SKM-1 (cell line): ENCODE data around the gene OTUB2.

Experiments
- DNase-seq: peaks from one replicate; lab custom pipeline; 2025; ENCODE audit not compliant: unreplicated experiment; lab: John Stamatoyannopoulos, UW

Gene OTUB2

DNA sequence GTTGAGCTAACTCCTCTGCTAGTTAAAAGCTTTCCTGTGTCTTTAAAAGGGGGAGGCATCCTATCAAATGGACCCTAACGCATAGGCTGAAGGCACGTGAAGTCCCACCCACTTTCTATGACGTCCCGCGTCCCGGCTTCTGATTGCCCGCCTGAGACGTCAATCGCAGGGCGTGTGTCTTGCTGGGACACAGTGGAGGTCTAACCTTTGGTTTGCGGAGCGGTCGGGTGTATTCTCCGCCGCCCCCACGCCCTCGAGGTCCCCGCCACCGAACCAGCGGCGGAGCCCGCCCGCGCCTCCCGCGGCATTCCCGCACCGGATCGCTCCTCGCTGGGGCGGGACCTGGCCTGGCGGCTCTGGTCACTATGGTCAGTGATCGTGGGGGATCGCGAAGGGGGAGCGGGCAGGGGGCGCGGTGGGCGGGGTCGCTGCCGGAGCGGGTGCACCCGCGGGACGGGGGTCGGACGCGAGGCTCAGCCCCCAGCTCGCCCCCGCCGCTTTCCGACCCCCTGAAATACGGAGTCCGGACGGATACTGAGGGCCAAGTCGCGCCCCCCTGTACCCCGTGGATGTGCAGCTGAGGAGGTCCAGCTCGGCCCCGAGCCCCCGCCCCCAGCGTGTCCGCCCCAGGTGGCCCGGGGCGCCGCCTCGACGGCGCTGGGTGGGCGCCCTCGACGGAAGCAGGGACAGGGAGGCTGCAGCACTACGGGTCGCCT lies at the start of gene OTUB2:
Gene OTUB2 (plus strand): TSS at position 168 of the 716 bp plus-strand sequence. CDS start 198 bp downstream, at position 366.
- DNase-seq = peak; percentile 63

DNA sequence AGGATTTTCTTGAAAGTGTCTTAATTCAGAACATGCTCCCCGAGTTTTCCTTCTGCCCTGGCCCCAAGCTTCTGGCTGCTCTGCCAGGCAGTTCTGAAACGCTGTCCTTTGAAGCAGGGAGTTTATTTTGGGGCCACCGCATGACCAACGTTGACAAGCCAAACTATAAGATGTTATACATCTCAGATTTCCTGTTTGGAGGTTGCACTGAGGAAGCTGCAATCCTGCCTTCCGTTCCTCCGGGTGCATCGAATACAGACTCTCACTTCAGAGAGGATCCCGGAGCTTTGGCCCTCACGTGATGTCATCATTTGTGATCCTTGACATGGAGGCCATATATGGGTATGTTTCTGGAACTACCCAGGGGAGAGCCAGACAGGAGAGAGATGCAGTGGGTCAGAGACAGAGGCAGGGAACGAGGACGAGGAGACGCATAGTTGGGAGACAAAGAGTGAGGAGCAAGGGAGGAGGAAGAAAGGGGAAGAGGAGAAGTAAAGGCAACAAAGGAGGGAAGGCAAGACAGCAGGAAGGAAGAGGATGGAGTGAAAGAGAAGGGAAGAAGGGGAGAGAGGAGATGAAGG lies 49.6 kb upstream of the OTUB2 start, which contains the start of gene ASB2:
Gene ASB2 (minus strand): TSS at position 94 of the 581 bp plus-strand sequence. CDS start 12,031 bp downstream, outside the sequence.
- DNase-seq = no peak

DNA sequence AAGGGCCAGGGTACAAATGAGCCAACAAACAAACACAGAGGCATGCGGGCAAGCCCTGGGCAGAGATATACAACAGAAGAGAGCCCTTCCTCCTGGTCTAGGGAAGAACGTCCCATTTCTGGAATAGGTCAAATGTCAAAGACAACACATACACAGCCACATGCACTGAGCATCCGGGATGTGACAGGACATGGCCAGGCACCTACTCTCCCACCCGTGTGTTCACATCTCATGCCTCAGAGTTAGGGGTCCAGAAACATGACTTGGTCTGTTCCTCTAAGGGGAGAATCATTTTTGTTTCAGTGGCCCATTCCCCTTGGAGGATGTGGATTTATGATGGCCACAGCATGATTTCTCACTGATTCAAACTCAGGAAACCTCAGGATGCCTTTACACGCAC lies 49.0 kb upstream of the OTUB2 start:
- no peak for DNase-seq

DNA sequence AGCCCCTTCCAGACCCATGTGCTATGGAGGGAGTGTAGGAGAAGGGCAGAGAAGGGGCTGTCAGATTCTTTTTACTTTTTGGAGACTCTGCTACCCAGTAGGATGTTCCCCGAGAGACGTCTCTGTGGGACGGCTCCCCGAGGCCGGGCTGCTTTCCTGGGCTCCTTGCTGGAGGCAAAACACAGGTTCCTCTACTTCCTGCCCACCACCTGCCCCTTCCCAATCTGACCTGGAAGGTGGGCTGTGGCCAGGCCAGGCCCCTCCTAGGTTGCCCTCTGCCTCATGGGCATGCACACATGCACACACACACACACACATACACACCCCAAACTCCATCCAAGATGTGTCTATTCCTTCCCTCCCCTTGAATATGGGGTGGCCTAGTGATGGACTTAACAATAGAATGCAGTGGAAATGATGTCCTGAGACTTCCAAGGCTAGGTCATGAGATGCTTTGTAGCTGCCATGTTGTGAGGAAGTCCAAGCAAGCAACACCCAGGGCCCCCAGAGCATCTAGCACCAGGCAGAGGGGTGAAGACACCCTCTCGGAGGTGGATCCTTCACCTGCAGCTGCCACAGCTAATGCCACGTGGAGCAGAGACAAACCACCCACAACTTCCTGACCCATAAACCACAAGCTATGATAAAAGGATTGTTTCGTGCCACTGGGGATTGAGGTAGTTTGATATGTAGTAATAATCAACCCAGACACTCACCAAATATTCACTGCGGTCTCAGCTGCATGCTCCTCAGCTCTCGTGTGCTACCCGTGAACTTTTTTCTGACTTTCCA lies 48.2 kb upstream of the OTUB2 start:
- no peak for DNase-seq

DNA sequence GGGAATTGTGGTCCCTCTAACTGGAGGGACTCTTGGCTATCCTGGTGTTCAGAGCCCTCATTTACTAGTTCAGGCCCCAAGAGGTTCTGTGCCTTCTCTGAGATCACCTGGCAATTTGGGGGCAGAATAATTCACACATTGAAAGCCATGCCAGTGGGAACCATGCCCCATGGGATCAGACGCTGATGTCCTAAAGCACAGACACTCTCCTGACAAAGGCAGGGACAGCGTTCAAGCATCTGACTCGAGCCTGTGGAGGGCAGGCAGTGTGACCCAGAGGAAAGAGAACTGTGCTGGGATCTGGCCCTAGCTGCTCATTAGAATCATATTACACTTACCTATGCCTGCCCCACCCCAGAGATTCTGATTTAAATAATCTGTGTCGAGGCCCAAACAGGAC lies 47.4 kb upstream of the OTUB2 start:
- DNase-seq = no peak

DNA sequence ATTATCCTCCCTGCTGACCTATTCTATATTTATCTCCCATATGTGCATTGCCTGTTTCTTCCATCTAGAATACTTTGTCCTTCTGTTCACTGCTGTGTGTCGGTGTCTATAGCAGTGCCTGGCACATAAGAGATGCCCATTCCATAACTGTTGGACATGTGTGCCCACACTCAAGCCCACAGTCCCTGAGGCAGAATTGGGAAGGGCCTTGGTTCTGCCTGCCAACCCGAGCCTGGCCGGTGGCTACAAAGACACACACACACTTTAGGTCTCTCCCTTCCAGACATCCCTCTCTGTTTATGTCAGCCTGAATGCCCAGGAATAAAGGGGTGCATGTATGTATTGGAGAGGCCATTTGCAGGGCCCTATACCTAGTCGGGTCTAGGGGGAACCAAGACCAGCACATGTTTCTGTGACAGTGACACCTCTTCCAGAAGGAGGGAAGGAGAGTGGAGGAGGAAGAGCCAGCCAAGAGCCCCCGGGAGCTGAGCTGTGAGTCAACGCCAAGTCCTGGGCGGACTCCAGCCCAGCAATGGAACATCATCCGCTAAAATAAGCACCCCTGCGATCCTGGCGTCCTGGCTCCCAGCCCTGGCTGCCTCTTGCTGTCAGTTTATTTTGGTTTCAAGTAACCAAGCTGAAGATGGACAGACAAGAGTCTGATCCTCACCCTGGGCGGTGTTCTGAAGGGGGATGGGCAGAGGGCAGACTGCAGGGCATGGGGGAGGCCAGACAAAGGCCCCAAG lies 45.5 kb upstream of the OTUB2 start:
- no peak for DNase-seq

DNA sequence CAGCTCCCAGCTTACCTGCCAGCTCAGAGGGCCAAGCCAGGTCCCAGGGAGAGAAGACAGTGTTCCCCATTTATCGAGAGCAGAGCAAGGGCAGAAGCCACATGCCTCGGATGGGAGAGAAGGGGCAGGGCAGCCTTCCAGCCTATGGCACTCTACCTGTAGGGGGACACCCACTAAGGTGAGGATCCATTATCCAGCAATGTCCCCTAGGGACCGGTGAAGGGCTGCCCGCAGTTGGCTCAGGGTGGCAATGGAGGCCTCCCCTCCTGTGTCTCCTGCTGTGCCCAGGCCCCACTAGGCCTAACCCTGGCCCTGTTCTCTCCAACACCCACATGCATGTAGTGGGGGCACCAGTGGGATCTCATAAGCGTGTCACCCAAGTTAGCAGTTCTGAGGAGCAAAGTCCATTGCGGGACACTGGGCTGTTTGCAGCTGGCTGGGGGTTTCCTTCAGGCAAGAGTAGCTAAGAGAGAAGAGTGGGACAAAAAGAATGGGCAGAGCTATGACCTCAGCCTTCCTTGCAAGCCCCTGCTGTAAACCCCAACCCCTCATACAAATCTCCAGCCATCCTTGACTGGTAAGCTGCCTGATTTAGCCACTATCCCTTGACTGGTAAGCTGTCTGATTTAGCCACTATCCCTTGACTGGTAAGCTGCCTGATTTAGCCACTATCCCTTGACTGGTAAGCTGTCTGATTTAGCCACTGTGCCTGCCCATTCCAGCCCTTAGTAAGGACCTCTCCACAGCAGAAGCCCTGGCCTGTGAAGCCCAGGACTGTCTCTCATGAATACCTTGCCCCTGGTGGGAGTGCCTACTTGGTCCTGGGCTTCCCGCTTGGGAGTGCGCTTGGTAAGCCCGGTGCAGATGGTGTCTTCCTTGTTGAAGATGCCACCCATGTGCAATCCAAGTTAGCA lies 44.6 kb upstream of the OTUB2 start:
- DNase-seq = no peak

DNA sequence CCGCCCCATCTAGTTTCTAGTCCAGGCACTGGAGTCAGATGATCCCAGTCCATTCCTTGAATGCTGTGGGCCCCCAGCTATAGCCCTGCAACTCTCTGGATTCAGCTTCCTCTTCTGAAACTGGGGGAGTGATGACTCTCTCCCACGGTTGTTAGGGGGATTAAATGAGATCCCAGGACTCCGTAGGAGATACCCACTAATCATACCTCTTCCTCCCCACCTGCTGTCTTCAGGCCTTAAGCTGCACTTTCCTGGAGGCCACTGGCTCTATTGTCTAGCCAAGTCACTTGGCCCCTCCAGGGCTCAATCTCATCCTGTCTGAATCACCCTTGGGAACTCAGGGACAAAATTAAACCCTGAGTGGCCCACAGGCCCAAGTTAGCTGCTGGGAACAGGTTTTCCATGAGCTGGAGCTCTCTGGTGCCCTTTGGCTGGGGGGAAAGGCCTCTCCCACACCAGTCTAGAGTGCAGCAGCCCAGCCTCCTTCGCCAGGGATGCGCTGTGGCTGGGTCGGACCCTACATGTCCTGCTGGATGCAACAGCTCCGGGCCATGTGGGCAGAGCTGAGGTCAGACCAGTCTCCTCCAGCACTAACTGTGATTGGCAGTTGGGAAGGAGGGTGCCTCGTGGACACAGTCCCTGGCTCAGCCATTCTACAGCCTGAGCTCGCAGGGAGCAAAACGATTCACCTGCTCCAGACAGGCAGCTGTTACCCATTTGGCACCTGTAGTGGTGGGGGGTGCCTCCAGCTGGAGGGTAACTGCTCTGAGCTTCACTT lies 43.7 kb upstream of the OTUB2 start:
- DNase-seq = no peak

DNA sequence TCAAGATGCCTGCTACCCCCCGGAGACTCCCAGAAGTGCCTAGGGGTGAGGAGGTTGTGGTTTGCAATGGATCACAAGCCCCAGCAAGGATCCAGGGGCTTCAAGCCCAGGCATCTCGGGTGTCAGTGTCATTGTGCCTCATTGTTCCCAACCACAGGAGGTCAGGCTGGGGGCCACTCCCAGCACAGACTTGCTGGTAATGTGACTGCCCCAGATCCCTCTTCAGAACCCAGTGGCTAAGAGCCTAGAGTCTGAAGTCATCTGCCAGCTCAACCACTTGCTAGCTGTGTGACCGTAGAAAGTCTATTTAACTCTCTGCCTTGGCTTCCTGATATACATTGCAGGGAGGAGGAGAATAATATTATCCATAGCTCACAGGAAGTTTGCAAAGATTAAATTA lies 42.1 kb upstream of the OTUB2 start:
- DNase-seq = no peak

DNA sequence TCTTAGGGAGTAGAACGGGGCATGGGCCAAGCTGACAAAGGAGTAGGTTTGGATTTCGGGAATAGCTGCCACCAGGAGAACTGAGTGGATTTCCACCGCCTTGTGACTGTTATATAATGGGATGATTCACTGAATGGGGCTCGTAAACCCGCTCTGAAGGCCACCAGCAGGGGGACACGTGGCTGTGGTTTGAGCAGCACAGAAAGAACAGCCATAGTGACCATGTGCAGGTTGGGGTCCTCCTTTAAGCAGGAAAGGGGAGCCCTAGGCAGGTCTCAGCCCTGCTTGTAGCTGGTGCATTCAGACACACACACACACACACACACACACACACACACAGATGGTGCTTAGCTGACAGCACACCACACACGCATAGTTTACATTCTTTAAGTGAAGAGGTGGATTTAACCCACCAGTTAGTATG lies 41.1 kb upstream of the OTUB2 start:
- DNase-seq = no peak

DNA sequence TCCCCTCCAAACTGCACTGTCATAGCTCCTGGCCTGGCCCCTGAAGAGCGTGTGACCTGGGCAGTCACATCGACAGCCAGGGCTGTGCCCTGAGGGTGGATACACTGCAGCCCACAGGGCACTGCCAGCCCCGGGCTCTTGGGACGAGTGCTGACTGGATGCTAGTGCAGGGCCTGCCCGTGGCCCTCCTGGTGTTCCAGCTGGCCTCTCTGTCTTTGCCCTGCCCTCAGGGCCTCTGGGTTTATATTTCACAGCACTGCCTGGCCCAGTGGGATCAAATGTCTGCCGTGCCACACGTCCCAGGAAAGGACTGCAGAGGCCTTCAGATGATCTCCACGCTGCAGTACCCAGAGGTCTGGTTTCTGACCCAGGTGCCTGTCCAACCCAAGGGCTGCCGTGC lies 39.2 kb upstream of the OTUB2 start:
- no peak for DNase-seq

DNA sequence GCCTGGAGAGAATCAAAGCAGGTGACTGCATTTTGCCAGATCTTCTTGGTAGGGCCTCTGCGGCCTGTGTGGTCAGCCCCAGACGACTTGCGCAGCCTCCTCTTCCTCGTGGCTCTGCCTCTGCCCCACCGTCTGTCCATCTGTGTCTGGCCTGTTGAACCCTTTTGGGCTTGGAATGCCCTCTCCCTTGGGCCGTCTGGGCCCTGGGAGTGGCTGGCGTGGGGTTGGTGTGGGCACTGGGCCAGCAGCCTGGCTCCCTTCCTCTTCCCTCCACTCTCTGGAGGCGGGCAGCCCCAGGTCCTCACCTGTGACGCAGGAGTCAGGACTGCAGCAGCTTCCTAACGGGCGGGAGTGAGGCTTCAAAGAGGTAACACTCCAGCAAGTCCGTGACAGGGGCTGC lies 38.8 kb upstream of the OTUB2 start:
- no peak for DNase-seq

DNA sequence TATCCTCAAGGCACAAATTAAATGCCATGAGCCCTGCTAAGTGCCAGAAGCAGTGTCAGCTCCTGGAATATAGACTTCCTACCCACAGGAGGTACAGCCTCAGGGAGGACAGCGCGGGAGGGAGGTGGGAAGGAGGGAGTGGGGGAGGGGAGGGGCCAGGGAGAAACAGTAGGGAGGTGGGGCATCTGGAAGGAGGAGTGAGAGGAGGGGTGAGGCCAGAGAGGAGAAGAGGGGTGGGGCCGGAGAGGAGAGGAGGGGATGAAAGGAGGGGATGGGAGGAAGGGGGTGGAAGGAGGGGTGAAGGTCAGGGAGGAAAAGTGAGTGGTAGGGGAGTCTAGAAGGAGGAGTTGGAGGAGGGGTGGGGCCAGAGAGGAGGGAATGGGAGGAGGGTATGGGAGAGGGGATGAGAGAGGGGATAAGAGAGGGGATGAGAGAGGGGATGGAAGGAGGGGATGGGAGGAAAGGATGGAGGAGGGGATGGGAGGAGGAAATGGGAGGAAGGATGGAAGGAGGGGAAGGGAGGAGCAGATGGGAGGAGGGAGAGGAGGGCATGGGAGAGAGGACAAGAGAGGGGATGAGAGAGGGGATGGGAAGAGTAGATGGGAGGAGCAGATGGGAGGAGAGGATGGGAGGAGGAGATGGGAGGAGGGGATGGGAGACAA lies 38.2 kb upstream of the OTUB2 start:
- DNase-seq = no peak

DNA sequence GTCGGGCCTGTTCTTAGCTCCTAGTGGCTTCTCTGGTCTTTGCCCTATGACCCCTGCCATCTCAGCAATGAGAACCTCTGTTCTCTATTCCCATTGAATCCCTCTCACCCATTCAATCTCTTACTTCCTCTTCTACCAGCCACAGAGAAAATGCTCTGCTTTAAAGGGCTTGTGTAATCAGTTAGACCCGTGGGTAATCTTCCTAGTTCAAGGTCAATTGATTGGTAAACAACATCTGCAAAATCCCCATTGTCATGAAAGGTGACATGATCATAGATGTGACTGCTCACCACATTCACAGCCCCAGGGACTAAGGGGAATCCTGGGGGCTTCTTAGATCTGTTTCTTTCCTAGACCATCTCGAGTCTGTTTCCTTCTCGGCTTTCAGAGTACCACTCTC lies 36.2 kb upstream of the OTUB2 start:
- no peak for DNase-seq

DNA sequence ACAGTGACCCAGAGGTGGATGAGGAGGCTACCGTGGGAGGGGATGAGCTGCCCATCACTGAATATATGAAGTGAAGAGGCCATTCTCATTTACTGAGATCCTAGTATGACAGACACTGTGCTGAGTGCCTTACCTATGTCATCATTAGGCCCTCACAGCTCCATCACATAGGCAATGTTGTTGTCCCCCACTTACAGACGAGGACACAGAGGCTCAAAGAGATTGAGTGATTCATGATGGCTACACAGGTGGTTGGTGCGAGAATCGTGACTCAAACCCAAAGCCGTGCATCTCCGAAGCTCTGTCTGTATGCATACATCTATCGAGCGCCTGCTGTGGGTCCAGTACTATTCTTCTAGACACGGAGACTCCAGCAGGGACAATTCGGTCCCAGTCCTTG lies 34.9 kb upstream of the OTUB2 start:
- no peak for DNase-seq

DNA sequence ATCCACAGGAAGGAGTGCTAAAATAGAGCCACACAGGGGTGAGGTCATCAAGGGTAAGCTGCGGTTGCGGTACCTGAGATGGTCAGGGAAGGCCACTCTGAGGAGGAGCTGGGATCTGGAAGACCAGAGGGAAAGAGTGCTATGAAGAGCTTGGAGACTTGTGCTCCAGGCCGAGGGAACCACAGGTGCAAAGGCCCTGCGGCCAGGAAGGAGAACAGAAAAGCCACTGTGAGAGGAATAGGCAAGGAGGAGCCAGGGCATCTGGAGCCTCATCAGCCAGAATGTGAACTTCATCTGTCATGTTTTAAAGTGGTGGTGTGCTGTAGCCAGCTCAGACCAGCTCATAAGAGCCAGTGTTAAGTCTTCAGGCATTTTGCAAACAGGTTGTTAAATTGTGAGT lies 34.5 kb upstream of the OTUB2 start:
- no peak for DNase-seq

DNA sequence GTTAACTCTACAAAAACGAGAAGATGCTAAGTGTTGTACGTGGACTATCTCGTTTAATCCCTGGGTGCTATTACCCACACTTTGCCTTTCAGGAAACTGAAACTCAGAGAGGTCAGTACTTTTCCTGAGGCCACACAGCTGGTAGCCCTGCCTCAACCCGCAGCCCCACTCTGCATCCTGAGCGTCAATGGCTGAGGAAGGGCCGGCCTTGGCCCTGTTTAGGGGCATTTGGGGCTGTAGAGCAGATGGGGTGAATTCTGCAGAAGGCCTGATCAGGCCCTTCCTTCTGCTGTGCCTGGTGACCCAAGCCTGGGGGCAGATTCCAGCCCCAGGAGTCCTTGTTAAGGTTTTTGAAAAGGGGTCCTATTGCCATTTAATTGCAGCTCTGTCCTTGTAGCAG lies 32.8 kb upstream of the OTUB2 start:
- DNase-seq = no peak

DNA sequence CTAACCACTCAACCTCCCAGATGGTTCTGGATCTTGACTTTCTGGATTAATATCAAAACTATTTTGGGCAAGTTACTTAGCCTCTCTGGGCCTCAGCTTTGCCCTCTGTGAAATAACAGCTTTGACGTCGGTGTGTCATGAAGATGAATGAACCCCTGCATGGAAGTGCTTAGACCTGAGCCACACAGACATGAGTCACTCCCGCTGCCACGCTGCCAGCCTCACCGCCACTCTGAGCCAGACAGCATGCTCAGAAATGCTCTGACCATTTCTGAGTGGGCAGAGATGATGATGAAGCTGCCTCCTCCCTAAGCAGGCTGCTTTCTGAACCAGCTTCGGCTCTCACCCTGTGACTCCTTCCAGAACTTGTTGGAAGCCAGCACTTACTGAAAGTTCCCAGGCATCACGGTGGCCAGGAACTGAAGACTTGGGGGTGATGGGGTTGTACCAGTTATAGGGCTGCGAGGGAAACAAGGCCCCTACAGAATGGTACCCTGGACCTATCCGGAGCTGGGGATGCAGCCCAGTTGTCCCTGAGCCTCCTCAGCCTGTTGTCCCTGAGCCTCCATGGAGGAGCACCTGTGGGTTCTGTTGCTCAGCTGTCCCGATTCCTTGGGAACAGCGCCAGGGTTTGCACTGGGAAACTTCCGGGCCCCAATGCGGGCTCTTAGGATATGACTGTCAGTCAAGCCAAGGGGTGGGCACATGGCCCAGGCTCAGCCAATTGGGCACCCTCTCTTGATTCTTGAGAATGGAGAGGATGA lies 31.0 kb upstream of the OTUB2 start:
- no peak for DNase-seq
